Measurements from ENCODE around the gene LZTS2.

LZTS2 gene

DNA sequence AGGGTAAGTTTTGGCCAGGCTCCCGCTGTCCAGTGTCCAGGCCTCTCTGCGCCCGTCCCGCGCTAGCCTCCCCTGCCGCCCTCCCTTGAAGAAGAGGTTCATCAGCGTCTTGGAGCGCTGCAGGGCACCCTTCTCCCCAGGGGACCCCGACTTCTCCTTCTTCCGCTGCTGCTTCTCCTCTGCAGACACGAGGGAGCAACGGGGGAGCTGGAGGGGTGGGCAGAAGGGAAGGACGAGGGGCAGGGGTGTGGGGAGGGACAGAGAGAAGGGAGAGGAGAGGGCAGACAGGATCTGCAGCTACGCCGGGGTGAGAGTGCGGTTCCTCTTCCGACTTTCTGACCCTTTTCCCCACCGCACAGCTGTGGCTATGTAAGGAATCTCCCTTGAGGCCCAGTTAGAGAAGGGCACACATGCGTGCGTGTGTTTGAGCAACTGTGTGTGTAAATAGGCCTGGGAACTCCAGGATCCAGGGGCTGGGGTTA lies 18.6 kb downstream of the LZTS2 start:
- no peak overlapping the region for H3K27ac ChIP-seq
- H3K9ac ChIP-seq (ENCODE audit: insufficient read length) = no peak overlapping the region
- TF ChIP-seq POLR2AphosphoS5 (IDR thresholded peaks at IDR 0.05; ENCODE audit: borderline replicate concordance, low read depth, low read length) = no peak
- no peak for TF ChIP-seq FOXP2 (optimal IDR thresholded peaks at IDR 0.05; ENCODE audit: control extremely low read depth, extremely low read length, insufficient read depth)
- TF ChIP-seq EZH2 (IDR thresholded peaks at IDR 0.05) = no peak
- DNase-seq (ENCODE audit: low read depth, low spot score) = no peak
- no peaks in the 10 kb centered on the region for H3K36me3 ChIP-seq (ENCODE audit: insufficient read depth, low read length)
- no peaks in the 10 kb centered on the region for H3K9me3 ChIP-seq (ENCODE audit: low read depth, low read length)
- no peak overlapping the region for H3K4me3 ChIP-seq

DNA sequence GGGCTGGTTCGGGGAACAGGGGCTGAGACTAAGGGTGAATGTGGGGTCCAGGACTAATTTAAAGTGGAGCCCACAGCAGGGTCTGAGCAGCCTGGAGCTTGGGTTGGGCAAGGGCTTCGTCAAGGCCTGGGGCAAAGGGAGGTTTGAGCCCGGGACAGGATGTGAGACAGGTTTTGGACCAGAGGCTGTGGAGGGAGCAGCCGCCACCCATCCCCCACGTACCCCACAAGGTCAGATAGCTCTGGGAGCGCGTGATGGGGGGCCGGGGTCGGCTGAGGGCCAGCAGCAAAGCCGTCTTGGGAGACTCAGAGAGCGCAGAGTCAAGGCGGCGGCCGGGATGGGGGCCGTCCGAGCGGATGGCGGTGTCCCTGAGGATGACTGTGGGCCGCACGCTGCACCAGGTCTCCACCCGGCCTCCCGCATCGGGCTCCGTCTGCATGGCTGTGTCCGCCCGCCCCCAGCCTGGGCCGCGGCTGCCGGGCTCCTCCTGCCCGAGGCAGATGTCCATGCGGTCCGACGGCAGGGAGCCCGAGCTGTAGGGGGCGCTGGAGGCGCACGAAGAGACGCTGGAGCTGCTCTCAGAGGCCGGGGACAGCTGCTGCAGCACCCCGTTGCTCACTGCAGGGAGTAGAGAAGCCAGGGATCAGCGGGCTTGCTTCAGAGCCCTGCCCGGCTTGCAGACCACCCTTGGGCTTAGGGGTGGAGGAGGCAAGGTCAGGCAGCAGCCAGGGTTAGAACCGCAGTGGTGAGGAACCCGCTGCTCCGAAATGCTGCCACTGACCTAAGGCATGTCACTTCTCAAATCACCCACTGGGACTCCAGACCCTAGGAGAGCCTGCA lies 19.2 kb downstream of the LZTS2 start:
- no peak overlapping the region for H3K4me3 ChIP-seq
- no peak overlapping the region for H3K27ac ChIP-seq
- TF ChIP-seq EZH2 (IDR thresholded peaks at IDR 0.05) (no peak), FOXP2 (optimal IDR thresholded peaks at IDR 0.05; ENCODE audit: control extremely low read depth, extremely low read length, insufficient read depth) (no peak), POLR2AphosphoS5 (IDR thresholded peaks at IDR 0.05; ENCODE audit: borderline replicate concordance, low read depth, low read length) (no peak)
- DNase-seq (ENCODE audit: low read depth, low spot score) = no peak
- H3K9ac ChIP-seq (ENCODE audit: insufficient read length) = no peak overlapping the region
- H3K9me3 ChIP-seq (ENCODE audit: low read depth, low read length) = no peaks in the 10 kb centered on the region
- no peaks in the 10 kb centered on the region for H3K36me3 ChIP-seq (ENCODE audit: insufficient read depth, low read length)

DNA sequence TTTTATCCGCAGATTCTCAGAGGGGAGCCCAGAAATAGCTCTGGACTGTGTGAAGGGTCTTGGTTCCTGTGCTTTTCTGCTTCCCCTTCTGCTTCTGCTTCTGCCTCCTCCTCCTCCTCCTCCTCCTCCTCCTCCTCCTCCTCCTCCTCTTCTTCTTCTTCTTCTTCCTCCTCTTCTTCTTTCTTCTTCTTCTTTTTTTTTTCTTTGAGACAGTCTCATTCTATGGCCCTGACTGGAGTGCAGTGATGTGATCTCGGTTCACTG lies 19.8 kb downstream of the LZTS2 start:
- TF ChIP-seq FOXP2 (optimal IDR thresholded peaks at IDR 0.05; ENCODE audit: control extremely low read depth, extremely low read length, insufficient read depth) (no peak), POLR2AphosphoS5 (IDR thresholded peaks at IDR 0.05; ENCODE audit: borderline replicate concordance, low read depth, low read length) (no peak), EZH2 (IDR thresholded peaks at IDR 0.05) (no peak)
- H3K9me3 ChIP-seq (ENCODE audit: low read depth, low read length) = no peaks in the 10 kb centered on the region
- no peak for DNase-seq (ENCODE audit: low read depth, low spot score)
- no peak overlapping the region for H3K4me3 ChIP-seq
- no peak overlapping the region for H3K27ac ChIP-seq
- no peaks in the 10 kb centered on the region for H3K36me3 ChIP-seq (ENCODE audit: insufficient read depth, low read length)
- H3K9ac ChIP-seq (ENCODE audit: insufficient read length) = no peak overlapping the region

DNA sequence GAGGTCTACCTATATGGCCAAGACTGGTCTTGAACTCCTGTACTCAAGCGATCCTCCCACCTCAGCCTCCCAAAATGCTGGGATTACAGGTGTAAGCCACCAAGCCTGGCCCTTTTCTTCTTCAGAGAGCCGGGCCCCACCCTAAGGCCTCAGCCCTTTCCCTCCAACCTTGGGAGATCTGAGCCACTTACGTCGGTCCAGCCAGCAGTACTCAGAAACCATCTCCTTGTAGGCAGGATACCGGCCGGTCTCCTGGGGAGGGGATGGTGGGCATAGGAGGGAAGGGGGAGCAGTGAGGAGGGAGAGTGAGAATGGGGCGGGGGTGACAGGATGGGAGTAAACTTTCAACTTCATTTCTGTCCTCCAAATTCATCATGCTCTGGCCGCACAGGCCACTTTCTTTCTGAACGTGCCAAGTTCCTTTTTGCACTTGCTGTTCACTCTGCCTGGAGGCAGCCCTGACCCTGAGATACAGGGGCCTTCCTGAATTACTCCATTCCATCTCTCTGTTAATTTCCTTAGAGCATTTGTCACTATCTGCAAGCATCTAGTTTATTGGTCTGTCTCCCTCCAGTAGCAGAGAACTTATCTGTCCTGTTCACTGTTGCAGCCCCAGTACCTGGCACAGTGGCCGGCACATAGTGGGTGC lies 20.9 kb downstream of the LZTS2 start:
- H3K36me3 ChIP-seq (ENCODE audit: insufficient read depth, low read length) = no peaks in the 10 kb centered on the region
- TF ChIP-seq POLR2AphosphoS5 (IDR thresholded peaks at IDR 0.05; ENCODE audit: borderline replicate concordance, low read depth, low read length) (no peak), EZH2 (IDR thresholded peaks at IDR 0.05) (no peak), FOXP2 (optimal IDR thresholded peaks at IDR 0.05; ENCODE audit: control extremely low read depth, extremely low read length, insufficient read depth) (no peak)

DNA sequence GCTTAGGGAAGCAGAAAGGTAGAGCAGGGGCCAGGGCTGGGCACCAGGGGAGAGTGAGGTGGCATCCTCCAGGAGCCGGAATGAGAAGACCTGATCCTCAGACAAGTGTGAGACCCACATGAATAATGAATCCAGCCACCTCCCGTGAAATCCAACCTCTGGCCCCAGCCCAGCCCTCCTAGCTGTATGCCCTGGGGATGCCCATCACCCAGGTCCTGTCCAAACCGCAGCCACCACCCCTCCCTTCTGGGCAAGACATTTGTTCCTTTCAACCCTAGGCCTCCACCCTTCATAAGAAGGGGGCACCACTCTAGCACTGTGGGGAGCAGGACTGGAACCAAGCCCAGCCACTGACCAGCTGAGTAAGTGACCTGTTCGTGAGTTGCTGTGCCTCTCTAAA lies 21.6 kb downstream of the LZTS2 start:
- no peak for TF ChIP-seq FOXP2 (optimal IDR thresholded peaks at IDR 0.05; ENCODE audit: control extremely low read depth, extremely low read length, insufficient read depth)
- no peak for TF ChIP-seq EZH2 (IDR thresholded peaks at IDR 0.05)
- TF ChIP-seq POLR2AphosphoS5 (IDR thresholded peaks at IDR 0.05; ENCODE audit: borderline replicate concordance, low read depth, low read length) = no peak
- H3K36me3 ChIP-seq (ENCODE audit: insufficient read depth, low read length) = no peaks in the 10 kb centered on the region
- H3K4me3 ChIP-seq = no peak overlapping the region
- no peak for DNase-seq (ENCODE audit: low read depth, low spot score)
- no peak overlapping the region for H3K9ac ChIP-seq (ENCODE audit: insufficient read length)
- no peak overlapping the region for H3K27ac ChIP-seq
- no peaks in the 10 kb centered on the region for H3K9me3 ChIP-seq (ENCODE audit: low read depth, low read length)

More for the DNA sequence above, 20.9 kb downstream of the LZTS2 start:
- no peaks in the 10 kb centered on the region for H3K9me3 ChIP-seq (ENCODE audit: low read depth, low read length)
- H3K27ac ChIP-seq = no peak overlapping the region
- H3K4me3 ChIP-seq = no peak overlapping the region
- H3K9ac ChIP-seq (ENCODE audit: insufficient read length) = no peak overlapping the region
- DNase-seq (ENCODE audit: low read depth, low spot score) = no peak

DNA sequence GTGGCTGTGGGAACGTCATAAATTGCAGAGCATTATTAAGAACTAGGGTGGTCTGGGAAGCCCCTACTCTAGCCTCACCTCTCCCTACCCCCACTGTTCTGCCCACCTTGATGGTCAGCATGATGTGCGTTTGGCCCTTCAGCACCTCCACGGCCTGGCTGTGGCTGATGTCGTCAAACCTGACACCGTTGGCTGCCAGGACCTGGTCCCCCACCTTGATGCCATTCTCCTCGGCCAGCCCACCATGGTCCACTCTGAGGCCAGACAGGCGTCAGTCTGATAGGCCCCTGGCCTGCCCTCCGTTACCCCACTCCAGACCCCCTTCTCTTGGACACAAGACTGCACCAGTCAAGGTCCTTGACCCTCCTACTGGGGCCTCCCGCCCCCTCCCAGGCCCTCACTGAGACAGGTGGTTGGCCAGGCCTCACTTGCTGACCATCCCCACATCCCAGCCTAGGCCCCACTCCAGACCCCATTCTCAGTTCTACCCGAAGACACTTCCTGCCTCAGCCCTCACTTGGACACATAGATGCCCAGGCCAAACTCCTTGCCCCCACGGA lies 22.2 kb downstream of the LZTS2 start:
- DNase-seq (ENCODE audit: low read depth, low spot score) = no peak
- H3K4me3 ChIP-seq = no peak overlapping the region
- TF ChIP-seq EZH2 (IDR thresholded peaks at IDR 0.05) = no peak
- no peak for TF ChIP-seq POLR2AphosphoS5 (IDR thresholded peaks at IDR 0.05; ENCODE audit: borderline replicate concordance, low read depth, low read length)
- no peak for TF ChIP-seq FOXP2 (optimal IDR thresholded peaks at IDR 0.05; ENCODE audit: control extremely low read depth, extremely low read length, insufficient read depth)
- no peaks in the 10 kb centered on the region for H3K9me3 ChIP-seq (ENCODE audit: low read depth, low read length)
- H3K36me3 ChIP-seq (ENCODE audit: insufficient read depth, low read length) = no peaks in the 10 kb centered on the region
- H3K27ac ChIP-seq = no peak overlapping the region
- H3K9ac ChIP-seq (ENCODE audit: insufficient read length) = no peak overlapping the region

DNA sequence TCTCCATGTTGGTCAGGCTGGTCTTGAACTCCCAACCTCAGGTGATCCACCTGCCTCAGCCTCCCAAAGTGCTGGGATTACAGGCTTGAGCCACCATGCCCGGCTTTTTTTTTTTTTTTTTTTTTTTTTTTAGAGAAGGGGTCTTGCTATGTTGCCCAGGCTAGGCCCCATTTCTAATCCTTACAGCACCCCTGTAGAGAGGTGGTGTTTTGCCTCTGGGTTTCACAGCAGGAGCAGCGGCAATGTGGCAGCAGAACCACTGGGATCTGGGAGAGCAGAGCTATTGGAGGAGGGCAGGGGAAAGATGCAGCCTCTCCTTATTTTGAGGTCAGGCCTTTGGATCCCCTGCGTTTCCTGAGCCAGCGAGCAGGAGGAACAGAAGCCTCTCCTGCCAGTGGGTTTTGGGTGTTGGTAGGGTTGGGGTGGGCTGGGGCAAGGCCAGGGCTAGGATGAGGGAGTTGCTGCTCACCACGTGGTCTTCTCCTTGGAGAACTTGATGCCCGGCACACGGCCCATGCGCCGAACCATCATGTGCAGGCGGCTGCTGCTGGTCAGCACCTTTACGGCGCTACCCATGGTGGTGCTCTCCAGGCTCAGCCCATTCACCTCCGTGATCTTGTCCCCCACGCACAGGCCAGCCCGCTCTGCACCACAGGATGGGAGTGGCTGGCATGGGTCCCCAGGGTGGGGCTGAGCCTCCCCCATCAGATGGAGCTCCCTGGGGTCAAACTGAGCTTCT lies 23.5 kb downstream of the LZTS2 start:
- Histone ChIP-seq H3K4me3 (no peak overlapping the region), H3K27ac (no peak overlapping the region), H3K9ac (ENCODE audit: insufficient read length) (no peak overlapping the region), H3K36me3 (ENCODE audit: insufficient read depth, low read length) (no peaks in the 10 kb centered on the region), H3K9me3 (ENCODE audit: low read depth, low read length) (no peaks in the 10 kb centered on the region)
- TF ChIP-seq FOXP2 (optimal IDR thresholded peaks at IDR 0.05; ENCODE audit: control extremely low read depth, extremely low read length, insufficient read depth) = no peak
- no peak for TF ChIP-seq EZH2 (IDR thresholded peaks at IDR 0.05)
- TF ChIP-seq POLR2AphosphoS5 (IDR thresholded peaks at IDR 0.05; ENCODE audit: borderline replicate concordance, low read depth, low read length) = no peak
- DNase-seq (ENCODE audit: low read depth, low spot score) = no peak
